NCI-H2171 (cell line): ENCODE data around the gene HEXIM1.

Experiments
- DNase-seq: peaks from one replicate; lab custom pipeline; 2025; lab: John Stamatoyannopoulos, UW

The HEXIM1 gene, protein sequence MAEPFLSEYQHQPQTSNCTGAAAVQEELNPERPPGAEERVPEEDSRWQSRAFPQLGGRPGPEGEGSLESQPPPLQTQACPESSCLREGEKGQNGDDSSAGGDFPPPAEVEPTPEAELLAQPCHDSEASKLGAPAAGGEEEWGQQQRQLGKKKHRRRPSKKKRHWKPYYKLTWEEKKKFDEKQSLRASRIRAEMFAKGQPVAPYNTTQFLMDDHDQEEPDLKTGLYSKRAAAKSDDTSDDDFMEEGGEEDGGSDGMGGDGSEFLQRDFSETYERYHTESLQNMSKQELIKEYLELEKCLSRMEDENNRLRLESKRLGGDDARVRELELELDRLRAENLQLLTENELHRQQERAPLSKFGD

GRCh38 chr17:45148183-45149036, at the start of gene HEXIM1:
HEXIM1 (plus strand) TSS chr17:45148475; CDS start chr17:45149191, 716 bp downstream.
- peak; percentile 99 for DNase-seq

GRCh38 chr17:45098869-45099616, 49.2 kb upstream of the HEXIM1 start:
- peak; percentile 73 for DNase-seq

- DNase-seq: no peak
Measured at GRCh38 chr17:45101546-45101882, 46.8 kb upstream of the HEXIM1 start.

DNA sequence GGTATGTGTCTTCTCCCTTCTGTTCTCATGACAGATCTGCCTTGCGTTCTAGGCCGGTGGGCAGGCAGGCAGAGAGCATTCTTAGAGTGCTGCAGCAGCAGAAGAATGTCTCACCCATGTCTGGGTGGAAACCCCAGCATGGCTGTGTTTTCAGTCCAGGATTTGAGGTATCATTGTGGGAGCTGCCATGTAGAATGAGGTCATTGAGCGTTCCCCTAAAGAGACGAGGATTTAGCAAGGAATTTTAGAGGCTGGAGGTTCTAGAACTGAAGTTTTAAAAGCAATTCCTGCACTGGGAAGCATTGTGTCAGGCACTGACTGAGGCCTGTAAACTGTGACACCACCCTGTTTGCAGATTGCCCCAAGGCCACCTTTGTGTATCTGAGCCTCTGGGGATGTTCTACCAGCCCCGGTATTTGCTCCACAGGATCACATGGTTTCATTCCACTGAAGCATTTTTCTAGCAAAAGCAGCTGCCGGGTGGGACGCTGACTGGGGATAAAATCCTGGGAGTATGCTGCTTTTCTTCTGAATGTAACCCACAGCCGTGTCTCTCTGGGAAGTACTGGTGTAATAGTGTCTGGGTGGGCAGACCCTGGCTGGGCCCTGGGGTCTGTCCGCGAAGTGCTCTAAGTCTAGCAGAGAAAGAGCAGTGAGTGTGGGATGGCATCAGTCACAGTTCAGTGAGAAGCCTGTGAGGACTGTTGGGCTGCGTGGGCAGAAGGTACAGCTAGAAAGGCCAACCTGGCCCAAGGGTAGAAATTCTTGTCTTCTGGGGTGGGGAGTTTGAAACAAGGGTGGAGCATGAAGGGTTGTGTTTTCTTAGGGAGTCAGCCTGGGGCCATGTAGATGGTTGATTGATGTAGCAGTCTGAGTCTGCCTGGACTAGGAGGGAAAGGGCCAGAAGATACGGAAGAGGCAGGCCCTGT, 46.1 kb upstream of the HEXIM1 start:
- DNase-seq: no peak

GRCh38 chr17:45102856-45103255, 45.4 kb upstream of the HEXIM1 start:
- DNase-seq: no peak

GRCh38 chr17:45103269-45103795, 44.9 kb upstream of the HEXIM1 start:
- no peak for DNase-seq

- DNase-seq: no peak
Measured at GRCh38 chr17:45104029-45104428, 44.2 kb upstream of the HEXIM1 start.

- no peak for DNase-seq
Measured at GRCh38 chr17:45104497-45104896, 43.8 kb upstream of the HEXIM1 start.

DNA sequence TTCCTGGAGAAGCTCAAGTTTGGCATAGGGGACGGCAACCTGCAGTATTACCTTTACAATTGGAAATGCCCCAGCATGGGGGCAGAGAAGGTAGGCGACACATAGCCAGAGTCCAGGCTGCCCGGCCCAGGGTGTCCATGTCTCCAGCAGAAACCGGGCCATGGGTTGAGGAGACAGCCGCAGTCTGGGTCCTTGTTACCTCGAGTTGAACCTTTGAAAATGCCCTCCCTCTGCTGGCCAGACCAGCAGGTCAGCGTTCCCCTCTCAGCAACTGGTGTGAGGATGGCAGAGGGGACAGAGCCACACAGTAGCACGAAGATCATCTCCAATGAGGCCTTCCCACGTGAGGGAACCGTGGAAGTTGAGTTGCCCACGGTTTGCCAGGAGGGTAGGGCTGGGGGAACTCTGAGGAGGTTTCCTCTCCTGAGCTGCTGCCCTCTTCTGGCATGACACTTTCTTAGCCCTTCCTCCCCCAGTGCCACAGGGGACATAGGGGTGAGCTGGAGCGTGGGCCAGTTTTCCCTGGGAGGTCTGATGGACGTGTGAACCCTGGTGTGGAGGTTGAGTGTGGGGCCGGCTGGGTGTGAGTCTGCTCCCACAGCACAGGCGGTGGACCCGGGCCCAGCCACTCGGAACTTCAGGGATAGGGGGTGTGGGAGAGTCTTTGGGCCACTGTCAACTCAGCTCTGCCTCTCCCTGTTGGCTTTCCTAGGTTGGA, 43.2 kb upstream of the HEXIM1 start:
- no peak for DNase-seq

GRCh38 chr17:45106096-45106495, 42.2 kb upstream of the HEXIM1 start:
- DNase-seq: no peak

GRCh38 chr17:45106582-45106981, 41.7 kb upstream of the HEXIM1 start:
- no peak for DNase-seq

- DNase-seq: no peak
Measured at GRCh38 chr17:45107293-45108010, 40.8 kb upstream of the HEXIM1 start.

GRCh38 chr17:45108051-45108450, 40.2 kb upstream of the HEXIM1 start:
- DNase-seq: no peak

- no peak for DNase-seq
Measured at GRCh38 chr17:45108595-45109521, 39.4 kb upstream of the HEXIM1 start.

DNA sequence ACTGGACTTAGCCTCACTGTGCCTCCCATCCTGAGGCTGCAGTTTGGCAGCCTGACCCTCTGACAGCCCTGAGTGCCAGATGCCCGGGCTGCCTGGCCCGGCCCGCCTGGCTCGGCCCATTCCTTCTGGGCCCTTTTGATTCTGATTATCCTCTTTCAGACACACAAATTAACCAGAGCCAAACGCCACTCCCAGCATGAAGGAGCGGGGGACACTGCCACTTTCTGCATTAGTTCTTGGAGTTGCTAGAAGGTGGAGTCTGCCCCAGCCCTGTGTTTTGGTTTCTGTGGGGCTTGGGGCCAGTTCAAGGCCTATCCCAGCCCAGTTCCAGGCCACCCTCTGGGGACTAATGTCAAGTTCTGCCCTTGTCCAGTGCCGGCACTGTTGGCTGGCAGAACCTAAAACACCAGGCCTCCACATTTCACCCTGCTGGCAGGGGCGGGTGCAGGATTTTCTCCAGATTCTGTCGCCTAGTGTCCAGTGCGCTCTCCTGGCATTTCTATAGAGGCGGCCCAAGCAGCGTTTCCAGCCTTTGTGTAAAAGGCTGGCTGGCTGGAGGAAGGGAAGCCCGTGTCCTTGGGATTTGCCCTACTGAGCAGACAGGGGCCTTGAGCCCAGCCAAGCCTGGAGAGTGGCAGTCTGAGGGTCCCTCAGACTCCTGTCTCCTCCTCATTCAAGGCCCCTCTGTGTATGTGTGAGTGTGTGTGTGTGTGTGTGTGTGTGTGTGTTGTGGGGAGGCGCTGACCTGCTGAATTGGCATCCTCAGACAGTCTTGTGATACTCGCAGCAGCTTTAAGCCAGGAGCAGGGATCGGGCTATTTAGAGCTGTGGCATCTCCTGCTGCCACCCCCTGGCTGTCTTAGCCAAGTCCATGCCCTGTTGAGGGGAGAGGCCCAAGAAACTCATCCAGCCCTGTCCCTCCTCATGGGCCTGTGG, 37.3 kb upstream of the HEXIM1 start:
- no peak for DNase-seq

DNA sequence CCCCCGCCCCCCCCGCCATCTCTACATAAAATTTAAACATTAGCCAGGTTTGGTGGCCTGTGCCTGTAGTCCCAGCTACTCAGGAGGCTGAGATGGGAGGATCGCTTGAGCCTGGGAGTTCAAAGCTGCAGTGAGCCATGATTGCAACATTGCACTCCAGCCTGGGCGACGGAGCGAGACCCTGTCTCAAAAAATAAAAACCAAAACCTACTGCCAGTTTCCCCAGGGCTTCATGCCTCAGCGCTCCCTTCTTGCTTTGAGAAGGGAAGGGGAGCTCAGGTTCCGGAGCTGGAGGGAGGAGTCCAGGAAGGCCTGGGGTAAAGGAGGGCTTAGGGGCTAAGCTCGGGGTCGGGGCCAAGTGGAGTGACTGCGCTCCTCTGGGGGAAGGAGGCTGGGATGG, 36.4 kb upstream of the HEXIM1 start:
- no peak for DNase-seq

GRCh38 chr17:45112559-45113423, 35.5 kb upstream of the HEXIM1 start:
- DNase-seq: no peak
